SU-DHL-6 (cell line): ENCODE measurements around the gene ELMO3.

Experiments
- H2AFZ ChIP-seq: fragments of 200-600 bp; sonication (generic); 2 replicates; pipeline ENCODE4 v1.6.1; 2014; ENCODE audit warnings: low read depth, mild to moderate bottlenecking, moderate library complexity, mixed read lengths, antibody characterized with exemption, low read length; ENCODE audit not compliant: severe bottlenecking
- H3F3A ChIP-seq: fragments of 200-600 bp; shearing (Covaris generic); 2 replicates; pipeline ENCODE4 v1.6.0; 2016; ENCODE audit warnings: antibody characterized with exemption, mild to moderate bottlenecking; ENCODE audit not compliant: insufficient read depth
- H3K27ac ChIP-seq: fragments of 200-600 bp; sonication (generic); 2 replicates; pipeline ENCODE4 v1.5.1; 2016; ENCODE audit warnings: low read depth, mild to moderate bottlenecking, low read length, moderate library complexity, mixed read lengths
- H3K27me3 ChIP-seq: fragments of 200-600 bp; sonication (generic), shearing (Covaris generic); 2 replicates; pipeline ENCODE4 v1.6.0; 2014; ENCODE audit warnings: mild to moderate bottlenecking, low read length
- H3K36me3 ChIP-seq: fragments of 200-600 bp; sonication (generic); 2 replicates; pipeline ENCODE4 v1.6.1; 2014; ENCODE audit warnings: mild to moderate bottlenecking, low read length, mixed read lengths
- H3K4me2 ChIP-seq: fragments of 300-600, 200-600 bp; shearing (Covaris generic), sonication (generic); 2 replicates; pipeline ENCODE4 v1.6.0; 2014; ENCODE audit warnings: low read length, low read depth, mild to moderate bottlenecking; ENCODE audit not compliant: poor library complexity, severe bottlenecking
- H3K4me3 ChIP-seq: fragments of 200-600 bp; sonication (generic); 2 replicates; pipeline ENCODE4 v1.5.1; 2014; ENCODE audit warnings: antibody characterized with exemption, low read length, mild to moderate bottlenecking, mixed read lengths; ENCODE audit not compliant: insufficient read depth, poor library complexity, severe bottlenecking
- H3K79me2 ChIP-seq: fragments of 200-600 bp; sonication (generic); 2 replicates; pipeline ENCODE4 v1.6.1; 2014; ENCODE audit warnings: mild to moderate bottlenecking, low read length, moderate library complexity; ENCODE audit not compliant: insufficient read depth
- H3K9ac ChIP-seq: fragments of 200-600 bp; sonication (generic); 2 replicates; pipeline ENCODE4 v1.7.0; 2014; ENCODE audit warnings: mild to moderate bottlenecking, low read length
- H3K9me2 ChIP-seq: fragments of 200-600 bp; sonication (generic); replicated peaks from 2 replicates; pipeline ENCODE4 v1.6.1; 2014; ENCODE audit warnings: low read length; ENCODE audit not compliant: insufficient read depth
- H3K9me3 ChIP-seq: fragments of 200-600 bp; sonication (generic); 2 replicates; pipeline ENCODE4 v1.6.1; 2014; ENCODE audit warnings: low read length, mixed read lengths; ENCODE audit not compliant: insufficient read depth
- H4K20me1 ChIP-seq: fragments of 200-600 bp; sonication (generic); 2 replicates; pipeline ENCODE4 v1.6.1; 2014; ENCODE audit warnings: low read depth, mild to moderate bottlenecking, antibody characterized with exemption, low read length, moderate library complexity, mixed read lengths
- CTCF ChIP-seq: fragments of 200-600 bp; sonication (generic); IDR thresholded peaks from one replicate; pipeline ENCODE4 v1.5.1; 2017; ENCODE audit warnings: antibody characterized with exemption, mild to moderate bottlenecking, low read length, moderate library complexity; ENCODE audit not compliant: insufficient read depth, poor library complexity, severe bottlenecking
- EZH2phosphoT487 ChIP-seq: fragments of 200-600 bp; sonication (generic), shearing (Covaris generic); conservative IDR thresholded peaks from 2 replicates; pipeline ENCODE4 v1.6.1; 2018; ENCODE audit warnings: mild to moderate bottlenecking, antibody characterized with exemption, low read length, moderate library complexity, mixed read lengths

Gene ELMO3

GRCh38 chr16:67155295-67156142, 43.4 kb upstream of the ELMO3 start:
- no peak overlapping the region for H3K4me3 ChIP-seq
- H3K27ac ChIP-seq: no peak overlapping the region
- H3K79me2 ChIP-seq: no peaks in the 10 kb centered on the region
- H2AFZ ChIP-seq: no peak overlapping the region
- H3K4me2 ChIP-seq: peak overlapping the region; percentile 39
- H3K9me3 ChIP-seq: no peaks in the 10 kb centered on the region
- peak; percentile 77 for TF ChIP-seq CTCF
- no peak for TF ChIP-seq EZH2phosphoT487
- H3K27me3 ChIP-seq: no peaks in the 10 kb centered on the region
- no peak overlapping the region for H3K9ac ChIP-seq
- H3F3A ChIP-seq: peaks cover 16% of the 10 kb centered on the region
- H3K36me3 ChIP-seq: no peaks in the 10 kb centered on the region
- H3K9me2 ChIP-seq: no peaks in the 10 kb centered on the region
- H4K20me1 ChIP-seq: no peaks in the 10 kb centered on the region

DNA sequence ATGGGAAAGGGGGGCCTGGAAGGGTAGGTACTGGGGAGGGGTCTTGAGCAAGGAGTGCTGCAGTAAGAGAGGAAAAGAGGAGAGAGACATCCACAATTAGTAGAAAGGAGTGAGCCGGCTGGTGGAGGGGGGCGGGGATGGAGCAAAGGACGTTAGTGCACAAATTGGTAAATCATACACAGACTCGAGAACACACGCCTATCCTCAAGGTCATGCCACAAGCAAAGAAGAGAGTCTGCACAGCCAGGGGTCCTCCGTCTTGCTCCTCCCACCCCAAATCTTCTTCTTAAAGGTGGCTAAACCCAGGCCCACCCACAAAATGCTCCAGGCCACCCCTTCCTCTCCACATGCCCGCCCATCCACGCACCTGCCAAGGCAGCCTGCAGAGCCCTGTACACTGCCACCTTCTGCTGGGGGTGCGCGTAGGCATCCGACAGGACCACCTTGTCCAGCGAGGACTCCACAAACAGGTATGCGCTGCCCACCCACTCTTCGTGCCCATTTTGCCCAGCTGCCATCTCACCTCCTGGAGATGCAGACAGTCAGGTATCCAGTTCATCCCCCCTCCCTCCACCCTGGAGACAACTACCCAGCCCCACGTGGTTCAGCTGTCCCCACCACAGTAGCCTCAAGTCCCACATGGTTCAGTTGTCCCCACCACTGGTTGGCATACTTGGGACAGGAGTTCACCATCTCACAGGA, 42.6 kb upstream of the ELMO3 start:
- H3K9ac ChIP-seq: no peak overlapping the region
- H3K4me2 ChIP-seq: no peak overlapping the region
- no peaks in the 10 kb centered on the region for H3K9me3 ChIP-seq
- H2AFZ ChIP-seq: no peak overlapping the region
- H3K36me3 ChIP-seq: no peaks in the 10 kb centered on the region
- H3K9me2 ChIP-seq: no peaks in the 10 kb centered on the region
- H3K4me3 ChIP-seq: no peak overlapping the region
- no peak for TF ChIP-seq CTCF
- no peak for TF ChIP-seq EZH2phosphoT487
- no peak overlapping the region for H3K27ac ChIP-seq
- peaks cover 16% of the 10 kb centered on the region for H3F3A ChIP-seq
- no peaks in the 10 kb centered on the region for H3K27me3 ChIP-seq
- H3K79me2 ChIP-seq: no peaks in the 10 kb centered on the region
- no peaks in the 10 kb centered on the region for H4K20me1 ChIP-seq

GRCh38 chr16:67157106-67157748, 41.7 kb upstream of the ELMO3 start:
- H3K27me3 ChIP-seq: no peaks in the 10 kb centered on the region
- no peak overlapping the region for H3K27ac ChIP-seq
- H3F3A ChIP-seq: peaks cover 16% of the 10 kb centered on the region
- H3K4me2 ChIP-seq: no peak overlapping the region
- no peak overlapping the region for H2AFZ ChIP-seq
- no peak for TF ChIP-seq EZH2phosphoT487
- TF ChIP-seq CTCF: no peak
- H4K20me1 ChIP-seq: no peaks in the 10 kb centered on the region
- H3K4me3 ChIP-seq: no peak overlapping the region
- no peaks in the 10 kb centered on the region for H3K79me2 ChIP-seq
- H3K9me2 ChIP-seq: no peaks in the 10 kb centered on the region
- no peaks in the 10 kb centered on the region for H3K36me3 ChIP-seq
- H3K9ac ChIP-seq: no peak overlapping the region
- no peaks in the 10 kb centered on the region for H3K9me3 ChIP-seq
